ENCODE results near the gene TRRAP.

Gene TRRAP

DNA sequence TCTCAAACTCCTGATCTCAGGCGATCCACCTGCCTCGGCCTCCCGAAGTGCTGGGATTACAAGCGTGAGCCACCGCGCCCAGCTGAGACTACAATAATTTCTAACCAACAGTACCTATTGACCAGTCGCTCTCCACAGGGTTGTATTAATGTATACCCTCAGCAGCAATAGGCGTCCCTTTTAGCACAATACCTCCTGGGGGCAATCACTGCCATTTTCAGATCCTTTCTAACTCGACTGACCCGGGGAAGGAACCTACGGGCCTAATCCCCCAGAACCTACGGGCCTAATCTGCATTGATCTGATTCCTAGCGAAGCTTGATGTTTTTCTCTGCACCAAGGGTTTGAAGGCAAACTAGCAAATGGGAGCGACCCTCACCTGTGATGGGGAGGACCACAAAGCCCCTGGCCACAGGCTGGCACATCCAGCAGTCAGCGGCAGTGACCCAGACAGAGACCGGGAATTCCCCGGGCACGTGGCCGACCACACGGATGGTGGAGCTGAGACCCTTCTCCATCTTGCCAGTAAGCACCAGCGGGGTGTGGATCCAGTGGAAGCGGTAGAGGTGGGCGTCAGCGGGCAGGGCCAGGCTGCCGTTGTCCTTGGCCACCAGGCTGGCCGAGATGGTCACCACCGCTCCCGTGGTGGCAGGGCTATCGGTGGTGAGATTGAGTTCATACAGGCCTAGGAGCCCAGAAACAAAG, 15.5 kb upstream of the TRRAP start:
- no peak for DNase-seq (ENCODE audit: low read depth in 1 of 2, low spot score in 1 of 2)
- Histone ChIP-seq H3K4me3 (replicated peaks; ENCODE audit: insufficient read depth, low read length) (no peak overlapping the region), H3K27ac (replicated peaks) (no peak overlapping the region), H3K27me3 (ENCODE audit: insufficient read depth, poor library complexity, severe bottlenecking) (no peaks in the 10 kb centered on the region)
- no peak for TF ChIP-seq POLR2AphosphoS5 (IDR thresholded peaks at IDR 0.05; ENCODE audit: low read depth)
- TF ChIP-seq, protein P1, sequence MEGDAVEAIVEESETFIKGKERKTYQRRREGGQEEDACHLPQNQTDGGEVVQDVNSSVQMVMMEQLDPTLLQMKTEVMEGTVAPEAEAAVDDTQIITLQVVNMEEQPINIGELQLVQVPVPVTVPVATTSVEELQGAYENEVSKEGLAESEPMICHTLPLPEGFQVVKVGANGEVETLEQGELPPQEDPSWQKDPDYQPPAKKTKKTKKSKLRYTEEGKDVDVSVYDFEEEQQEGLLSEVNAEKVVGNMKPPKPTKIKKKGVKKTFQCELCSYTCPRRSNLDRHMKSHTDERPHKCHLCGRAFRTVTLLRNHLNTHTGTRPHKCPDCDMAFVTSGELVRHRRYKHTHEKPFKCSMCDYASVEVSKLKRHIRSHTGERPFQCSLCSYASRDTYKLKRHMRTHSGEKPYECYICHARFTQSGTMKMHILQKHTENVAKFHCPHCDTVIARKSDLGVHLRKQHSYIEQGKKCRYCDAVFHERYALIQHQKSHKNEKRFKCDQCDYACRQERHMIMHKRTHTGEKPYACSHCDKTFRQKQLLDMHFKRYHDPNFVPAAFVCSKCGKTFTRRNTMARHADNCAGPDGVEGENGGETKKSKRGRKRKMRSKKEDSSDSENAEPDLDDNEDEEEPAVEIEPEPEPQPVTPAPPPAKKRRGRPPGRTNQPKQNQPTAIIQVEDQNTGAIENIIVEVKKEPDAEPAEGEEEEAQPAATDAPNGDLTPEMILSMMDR (IDR thresholded peaks at IDR 0.05; ENCODE audit: insufficient read depth, low read length): no peak
- TF ChIP-seq SPI1 (IDR thresholded peaks at IDR 0.05; ENCODE audit: borderline replicate concordance, low read depth): no peak
- TF ChIP-seq GABPA (IDR thresholded peaks at IDR 0.05; ENCODE audit: low read depth): no peak
- TF ChIP-seq, protein P2, sequence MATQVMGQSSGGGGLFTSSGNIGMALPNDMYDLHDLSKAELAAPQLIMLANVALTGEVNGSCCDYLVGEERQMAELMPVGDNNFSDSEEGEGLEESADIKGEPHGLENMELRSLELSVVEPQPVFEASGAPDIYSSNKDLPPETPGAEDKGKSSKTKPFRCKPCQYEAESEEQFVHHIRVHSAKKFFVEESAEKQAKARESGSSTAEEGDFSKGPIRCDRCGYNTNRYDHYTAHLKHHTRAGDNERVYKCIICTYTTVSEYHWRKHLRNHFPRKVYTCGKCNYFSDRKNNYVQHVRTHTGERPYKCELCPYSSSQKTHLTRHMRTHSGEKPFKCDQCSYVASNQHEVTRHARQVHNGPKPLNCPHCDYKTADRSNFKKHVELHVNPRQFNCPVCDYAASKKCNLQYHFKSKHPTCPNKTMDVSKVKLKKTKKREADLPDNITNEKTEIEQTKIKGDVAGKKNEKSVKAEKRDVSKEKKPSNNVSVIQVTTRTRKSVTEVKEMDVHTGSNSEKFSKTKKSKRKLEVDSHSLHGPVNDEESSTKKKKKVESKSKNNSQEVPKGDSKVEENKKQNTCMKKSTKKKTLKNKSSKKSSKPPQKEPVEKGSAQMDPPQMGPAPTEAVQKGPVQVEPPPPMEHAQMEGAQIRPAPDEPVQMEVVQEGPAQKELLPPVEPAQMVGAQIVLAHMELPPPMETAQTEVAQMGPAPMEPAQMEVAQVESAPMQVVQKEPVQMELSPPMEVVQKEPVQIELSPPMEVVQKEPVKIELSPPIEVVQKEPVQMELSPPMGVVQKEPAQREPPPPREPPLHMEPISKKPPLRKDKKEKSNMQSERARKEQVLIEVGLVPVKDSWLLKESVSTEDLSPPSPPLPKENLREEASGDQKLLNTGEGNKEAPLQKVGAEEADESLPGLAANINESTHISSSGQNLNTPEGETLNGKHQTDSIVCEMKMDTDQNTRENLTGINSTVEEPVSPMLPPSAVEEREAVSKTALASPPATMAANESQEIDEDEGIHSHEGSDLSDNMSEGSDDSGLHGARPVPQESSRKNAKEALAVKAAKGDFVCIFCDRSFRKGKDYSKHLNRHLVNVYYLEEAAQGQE (IDR thresholded peaks at IDR 0.05; ENCODE audit: insufficient replicate concordance, low read depth): no peak

DNA sequence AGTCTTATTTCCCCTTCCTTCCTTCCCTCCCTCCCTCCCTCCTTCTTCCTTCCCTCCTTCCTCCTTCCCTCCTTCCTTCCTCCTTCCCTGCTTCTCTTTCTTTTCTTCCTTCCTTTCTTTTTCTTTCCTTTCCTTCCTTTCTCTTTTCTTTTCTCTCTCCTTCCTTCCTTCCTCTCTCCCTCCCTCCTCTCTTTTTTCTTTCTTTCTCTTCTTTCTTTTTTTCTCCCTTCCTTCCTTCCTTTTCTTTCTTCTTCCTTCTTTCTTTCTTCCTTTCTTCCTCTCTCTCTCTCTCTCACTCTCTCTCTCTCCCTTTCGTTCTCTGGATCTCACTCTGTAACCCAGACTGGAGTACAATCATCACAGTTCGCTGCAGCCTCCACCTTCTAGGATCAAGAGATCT, 14.7 kb upstream of the TRRAP start:
- peaks cover 3% of the 10 kb centered on the region for H3K27me3 ChIP-seq (ENCODE audit: insufficient read depth, poor library complexity, severe bottlenecking)

DNA sequence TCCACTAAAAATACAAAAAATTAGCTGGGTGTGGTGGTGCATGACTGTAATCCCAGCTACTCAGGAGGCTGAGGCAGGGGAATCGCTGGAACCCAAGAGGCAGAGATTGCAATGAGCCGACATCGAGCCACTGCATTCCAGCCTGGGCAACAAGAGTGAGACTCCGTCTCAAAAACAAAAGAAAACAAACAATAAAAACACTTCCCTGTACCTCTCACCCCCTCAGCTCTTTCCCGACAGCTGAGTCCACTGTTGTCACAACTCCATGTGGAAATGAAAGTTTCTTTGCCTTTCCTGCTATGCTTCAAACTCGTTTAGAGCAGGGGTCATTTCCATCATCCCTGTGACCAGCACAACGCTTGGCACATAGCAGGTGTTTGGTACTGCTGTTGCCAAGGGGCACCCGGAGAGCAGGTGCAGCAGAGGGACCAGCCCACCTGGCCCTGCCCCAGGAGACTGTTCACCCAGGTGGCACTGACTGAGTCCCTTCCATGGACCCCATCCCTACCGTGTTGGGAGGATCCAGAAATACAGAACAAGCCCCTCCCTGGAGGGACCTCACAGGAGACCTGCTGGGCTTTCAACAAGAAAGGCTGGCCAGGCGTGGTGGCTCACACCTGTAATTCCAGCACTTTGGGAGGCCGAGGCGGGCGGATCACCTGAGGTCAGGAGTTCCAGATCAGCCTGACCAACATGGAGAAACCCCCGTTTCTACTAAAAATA, 13.4 kb upstream of the TRRAP start:
- peaks cover 14% of the 10 kb centered on the region for H3K27me3 ChIP-seq (ENCODE audit: insufficient read depth, poor library complexity, severe bottlenecking)
- no peak overlapping the region for H3K27ac ChIP-seq (replicated peaks)
- no peak for DNase-seq (ENCODE audit: low read depth in 1 of 2, low spot score in 1 of 2)
- TF ChIP-seq, protein P2 (IDR thresholded peaks at IDR 0.05; ENCODE audit: insufficient replicate concordance, low read depth): no peak
- no peak for TF ChIP-seq POLR2AphosphoS5 (IDR thresholded peaks at IDR 0.05; ENCODE audit: low read depth)
- no peak for TF ChIP-seq SPI1 (IDR thresholded peaks at IDR 0.05; ENCODE audit: borderline replicate concordance, low read depth)
- TF ChIP-seq, protein P1 (IDR thresholded peaks at IDR 0.05; ENCODE audit: insufficient read depth, low read length): no peak
- no peak for TF ChIP-seq GABPA (IDR thresholded peaks at IDR 0.05; ENCODE audit: low read depth)
- no peak overlapping the region for H3K4me3 ChIP-seq (replicated peaks; ENCODE audit: insufficient read depth, low read length)

More for the DNA sequence above, 14.7 kb upstream of the TRRAP start:
- H3K4me3 ChIP-seq (replicated peaks; ENCODE audit: insufficient read depth, low read length): no peak overlapping the region
- no peak for TF ChIP-seq GABPA (IDR thresholded peaks at IDR 0.05; ENCODE audit: low read depth)
- TF ChIP-seq, protein P2 (IDR thresholded peaks at IDR 0.05; ENCODE audit: insufficient replicate concordance, low read depth): no peak
- TF ChIP-seq, protein P1 (IDR thresholded peaks at IDR 0.05; ENCODE audit: insufficient read depth, low read length): no peak
- TF ChIP-seq POLR2AphosphoS5 (IDR thresholded peaks at IDR 0.05; ENCODE audit: low read depth): no peak
- TF ChIP-seq SPI1 (IDR thresholded peaks at IDR 0.05; ENCODE audit: borderline replicate concordance, low read depth): no peak
- no peak overlapping the region for H3K27ac ChIP-seq (replicated peaks)
- no peak for DNase-seq (ENCODE audit: low read depth in 1 of 2, low spot score in 1 of 2)
